Smooth muscle cell of the brain vasculature (primary cell): ENCODE measurements around the gene DRAP1.

Source experiments
- DNase-seq: peaks from one replicate; pipeline ENCODE4 v3.0.0-alpha.2; 2012; ENCODE audit warnings: low read depth, low spot score

The DRAP1 gene

DNA sequence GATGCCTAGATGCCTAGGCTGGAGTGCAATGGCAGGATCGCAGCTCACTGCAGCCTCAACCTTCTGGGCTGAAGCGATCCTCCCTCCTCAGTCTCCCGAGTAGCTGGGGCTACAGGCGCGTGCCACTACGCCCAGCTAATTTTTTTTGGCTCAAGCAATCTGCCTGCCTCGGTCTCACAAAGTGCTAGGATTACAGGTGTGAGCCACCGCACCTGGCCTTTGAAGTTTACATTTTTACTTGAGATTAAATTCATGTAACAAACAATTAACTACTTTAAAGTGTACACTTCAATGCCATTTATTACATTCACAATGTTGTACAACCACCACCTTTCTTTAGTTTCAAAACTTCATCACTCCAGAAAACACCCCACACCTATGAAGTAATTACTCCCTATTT is 15.5 kb upstream of the DRAP1 start:
- DNase-seq: no peak

GRCh38 chr11:65906602-65907001 is 12.6 kb upstream of the DRAP1 start:
- DNase-seq: no peak

GRCh38 chr11:65907878-65908277 is 11.3 kb upstream of the DRAP1 start:
- DNase-seq: no peak

DNA sequence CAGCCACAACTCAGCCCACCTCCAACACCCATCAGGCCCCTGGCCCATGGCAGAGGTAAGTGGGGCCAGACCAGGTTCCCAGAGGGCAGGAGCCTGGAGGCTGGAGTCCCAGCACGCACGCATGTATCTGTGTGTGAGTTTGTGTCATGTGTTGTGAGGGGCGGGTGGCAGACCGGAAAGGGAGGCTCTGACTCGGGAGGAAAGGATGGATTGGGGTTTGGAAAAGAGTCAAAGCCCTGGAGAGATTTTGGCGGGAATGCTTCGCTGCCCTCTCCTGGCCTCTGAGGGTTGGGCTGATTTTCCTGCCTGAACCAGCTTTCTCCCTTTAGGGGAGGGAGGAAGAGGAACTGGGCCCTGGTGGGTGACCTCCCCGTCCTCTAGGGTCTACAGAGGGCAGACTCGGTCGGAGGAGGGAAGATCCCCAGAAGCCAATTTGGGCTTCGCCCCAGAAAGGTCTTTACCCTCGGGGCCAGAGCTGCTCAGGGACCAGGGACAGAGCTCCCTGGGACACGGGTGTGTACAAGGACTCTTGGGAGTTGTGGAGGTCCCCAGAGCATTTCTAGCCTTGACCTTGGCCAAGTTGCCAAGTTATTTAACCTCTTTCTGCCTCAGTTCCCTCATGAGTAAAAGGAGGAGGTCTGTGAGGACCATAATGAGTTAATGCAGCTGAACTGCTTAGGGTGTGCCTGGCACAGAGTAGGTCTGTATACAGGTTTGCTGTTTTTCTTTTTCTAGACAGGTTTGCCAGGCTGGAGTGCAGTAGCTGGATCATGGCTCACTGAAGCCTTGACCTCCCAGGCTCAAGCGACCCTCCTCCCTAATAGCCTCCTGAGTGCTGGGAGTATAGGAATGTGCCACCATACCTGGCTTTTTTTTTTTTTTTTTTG is 7.3 kb upstream of the DRAP1 start:
- DNase-seq: no peak

DNA sequence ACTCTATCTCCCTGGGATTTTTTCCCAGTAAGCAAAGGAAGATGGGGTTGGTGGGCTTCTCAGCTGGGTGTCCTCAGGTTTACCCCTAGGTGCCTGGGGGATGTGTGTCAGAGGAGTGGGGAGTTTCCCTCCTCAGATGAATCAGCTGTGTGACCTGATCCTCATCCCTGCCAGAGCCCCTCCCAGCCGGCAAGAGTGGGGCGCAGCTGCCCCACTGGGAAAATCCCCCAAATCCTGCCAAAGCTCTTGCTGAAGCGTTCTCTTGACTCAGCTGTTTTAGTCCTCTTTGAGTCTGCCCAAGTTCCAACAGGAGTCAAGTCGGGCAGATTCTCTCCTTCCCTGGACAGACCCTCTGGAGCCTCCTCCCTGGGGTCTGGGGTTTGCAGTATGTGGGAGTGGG is 6.4 kb upstream of the DRAP1 start:
- no peak for DNase-seq

GRCh38 chr11:65915101-65915820 is 4.0 kb upstream of the DRAP1 start:
- DNase-seq: no peak

- DNase-seq: peak; percentile 85
Observed at GRCh38 chr11:65915821-65916251, 3.4 kb upstream of the DRAP1 start.

DNA sequence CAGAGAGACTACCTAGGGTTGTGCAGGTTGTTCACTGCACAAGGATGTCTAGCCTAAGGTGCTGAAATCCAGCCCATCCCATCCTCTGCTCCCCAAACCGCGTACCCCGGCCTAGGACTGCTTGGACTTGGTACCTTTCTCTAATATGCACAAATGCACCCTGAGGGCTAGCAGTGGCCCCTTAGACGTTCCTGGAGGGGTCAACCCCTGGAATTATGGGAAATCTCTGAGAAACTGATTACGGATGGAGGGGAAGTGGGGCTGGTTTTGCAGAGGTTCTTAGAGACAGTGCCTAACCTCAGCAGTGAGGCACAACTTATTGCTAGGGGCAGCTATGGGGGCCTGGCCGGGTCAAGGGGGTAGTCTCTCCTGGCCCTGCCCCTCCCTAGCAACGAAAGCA is 2.8 kb upstream of the DRAP1 start:
- DNase-seq: no peak

- DNase-seq: no peak
Observed at GRCh38 chr11:65917077-65917433, 2.2 kb upstream of the DRAP1 start.

- no peak for DNase-seq
Observed at GRCh38 chr11:65917434-65918210, 1.6 kb upstream of the DRAP1 start.

DNA sequence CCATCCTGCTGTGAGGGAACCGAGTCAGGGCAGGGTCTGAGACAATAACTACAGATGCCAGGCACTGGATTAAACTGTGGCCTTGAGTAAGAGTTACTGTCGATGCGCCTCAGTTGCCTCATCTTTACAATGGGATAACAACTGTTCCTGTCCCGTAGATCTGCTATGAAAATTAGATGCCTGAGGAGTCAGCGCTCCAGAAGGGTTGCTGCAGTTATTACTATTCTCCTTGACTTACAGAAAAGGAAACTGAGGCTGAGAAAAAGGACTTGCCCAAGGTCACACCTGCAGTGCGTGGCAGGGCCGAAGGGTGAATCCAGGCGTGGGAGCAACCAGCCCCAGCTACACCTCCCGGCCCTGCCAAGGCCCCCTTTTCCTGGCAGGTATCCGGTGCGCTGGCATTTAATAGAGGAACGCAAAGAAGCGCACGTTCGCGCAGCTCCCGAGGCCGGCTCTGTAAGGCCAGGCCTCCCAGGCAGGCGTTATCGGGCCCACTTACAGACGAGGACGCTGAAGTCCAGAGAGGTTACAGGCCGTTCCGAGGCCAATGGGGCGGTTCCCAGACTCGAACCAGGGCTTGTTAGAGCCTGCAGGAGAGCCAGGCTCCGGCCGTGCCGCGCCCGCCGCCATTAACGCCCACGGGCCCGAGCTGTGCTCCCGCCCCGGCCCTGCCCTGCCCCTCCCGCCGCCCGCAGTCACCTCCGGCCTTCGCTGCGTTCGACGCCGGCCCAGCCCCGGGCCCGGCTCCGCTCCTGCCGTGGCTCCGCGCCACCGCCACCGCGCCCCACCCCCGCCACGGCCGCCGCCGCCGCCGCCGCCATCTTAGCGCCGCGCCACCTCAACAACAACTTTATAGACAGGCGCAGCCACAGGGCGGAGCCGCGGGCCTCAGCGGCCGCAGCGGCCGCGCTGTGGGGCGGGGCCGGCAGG is 750 bp upstream of the DRAP1 start, which contains the start of gene C11orf68:
C11orf68 (minus strand) TSS at position 852 of the 930 bp plus-strand sequence; CDS start at position 821, 31 bp downstream.
- no peak for DNase-seq

DNA sequence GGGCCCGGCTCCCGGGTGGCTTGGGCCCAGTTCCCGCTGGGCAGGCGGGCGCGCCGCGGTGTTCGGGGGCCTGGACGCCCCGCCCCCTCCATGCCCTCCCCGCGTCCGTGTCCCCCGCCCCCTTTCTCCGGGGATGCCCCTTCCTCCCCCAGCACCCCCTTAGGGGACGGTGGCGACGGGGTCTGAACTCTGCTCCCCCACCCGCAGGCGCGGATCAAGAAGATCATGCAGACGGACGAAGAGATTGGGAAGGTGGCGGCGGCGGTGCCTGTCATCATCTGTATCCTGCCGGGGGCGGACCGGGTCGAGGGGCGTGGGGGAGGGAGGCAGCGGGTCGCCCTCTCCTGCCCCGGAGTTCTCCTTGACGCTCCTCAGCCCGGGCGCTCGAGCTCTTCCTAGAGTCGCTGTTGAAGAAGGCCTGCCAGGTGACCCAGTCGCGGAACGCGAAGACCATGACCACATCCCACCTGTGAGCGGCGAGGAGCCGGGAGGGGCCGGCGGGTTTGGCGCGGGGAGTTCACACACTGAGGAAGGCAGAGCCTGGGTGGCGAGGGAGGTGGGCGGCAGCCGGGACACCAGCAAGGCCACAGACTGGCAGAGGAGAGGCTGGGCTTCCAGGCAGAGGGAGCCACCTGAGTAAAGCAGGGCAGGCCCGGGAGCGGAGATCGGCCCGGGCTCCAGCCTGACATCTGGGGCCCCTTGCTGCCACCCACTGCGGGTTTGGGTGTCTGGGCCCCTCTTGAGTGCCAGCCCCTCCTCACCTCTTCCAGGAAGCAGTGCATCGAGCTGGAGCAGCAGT is 546 bp downstream of the DRAP1 start:
- no peak for DNase-seq

DNA sequence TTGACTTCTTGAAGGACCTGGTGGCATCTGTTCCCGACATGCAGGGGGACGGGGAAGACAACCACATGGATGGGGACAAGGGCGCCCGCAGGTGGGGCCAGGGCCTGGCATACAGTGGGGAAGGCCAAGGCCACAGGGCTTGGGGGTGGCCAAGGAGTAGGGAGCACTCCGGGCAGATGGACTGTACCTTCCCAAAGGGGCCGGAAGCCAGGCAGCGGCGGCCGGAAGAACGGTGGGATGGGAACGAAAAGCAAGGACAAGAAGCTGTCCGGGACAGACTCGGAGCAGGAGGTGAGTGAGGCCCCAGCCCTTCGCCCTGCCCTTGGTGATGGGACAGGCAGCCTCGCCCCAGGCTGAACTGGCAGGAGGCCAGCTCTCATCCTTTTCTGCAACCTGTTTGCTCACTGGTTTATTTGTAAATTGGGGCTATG is 1.2 kb downstream of the DRAP1 start:
- no peak for DNase-seq

- no peak for DNase-seq
Observed at GRCh38 chr11:65921033-65921555, 1.9 kb downstream of the DRAP1 start.

GRCh38 chr11:65921876-65922275 is 2.6 kb downstream of the DRAP1 start:
- DNase-seq: no peak

DNA sequence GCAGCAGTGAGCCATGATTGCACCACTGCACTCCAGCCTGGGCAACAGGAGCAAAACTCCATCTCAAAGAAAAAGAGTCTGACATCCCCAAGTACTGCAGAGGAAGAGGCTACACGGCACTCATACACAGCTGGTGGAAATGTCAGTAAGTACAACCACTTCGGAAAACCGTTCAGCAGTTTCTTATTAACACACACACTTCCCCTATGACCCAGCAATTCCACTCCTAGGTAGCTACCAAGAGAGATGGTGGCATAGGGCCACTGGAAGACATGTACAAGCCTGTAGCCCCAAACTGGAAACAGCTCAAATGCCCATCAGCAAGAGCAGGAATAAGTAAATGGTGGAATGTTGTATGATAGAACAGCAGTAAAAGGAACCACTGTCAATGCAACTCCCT is 3.3 kb downstream of the DRAP1 start:
- DNase-seq: no peak

DNA sequence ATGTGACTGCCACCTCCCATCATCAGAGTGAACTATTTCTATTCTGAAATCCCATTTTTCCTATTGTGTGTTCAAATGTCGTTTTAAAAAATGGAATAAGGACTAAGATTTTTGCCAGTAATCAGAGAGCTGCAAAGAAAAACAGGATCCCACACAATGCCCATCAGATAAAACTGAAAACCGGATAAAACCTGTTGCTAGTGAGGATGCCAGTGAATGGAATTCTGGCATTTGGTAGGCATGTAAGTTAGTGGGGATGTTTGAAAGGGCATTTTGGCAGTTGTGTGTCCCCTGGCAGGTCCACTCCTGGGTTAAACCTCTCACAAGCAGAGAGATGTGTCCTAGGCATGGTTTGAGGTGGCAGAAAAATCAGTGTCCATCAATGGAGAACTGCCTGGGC is 6.2 kb downstream of the DRAP1 start:
- no peak for DNase-seq

DNA sequence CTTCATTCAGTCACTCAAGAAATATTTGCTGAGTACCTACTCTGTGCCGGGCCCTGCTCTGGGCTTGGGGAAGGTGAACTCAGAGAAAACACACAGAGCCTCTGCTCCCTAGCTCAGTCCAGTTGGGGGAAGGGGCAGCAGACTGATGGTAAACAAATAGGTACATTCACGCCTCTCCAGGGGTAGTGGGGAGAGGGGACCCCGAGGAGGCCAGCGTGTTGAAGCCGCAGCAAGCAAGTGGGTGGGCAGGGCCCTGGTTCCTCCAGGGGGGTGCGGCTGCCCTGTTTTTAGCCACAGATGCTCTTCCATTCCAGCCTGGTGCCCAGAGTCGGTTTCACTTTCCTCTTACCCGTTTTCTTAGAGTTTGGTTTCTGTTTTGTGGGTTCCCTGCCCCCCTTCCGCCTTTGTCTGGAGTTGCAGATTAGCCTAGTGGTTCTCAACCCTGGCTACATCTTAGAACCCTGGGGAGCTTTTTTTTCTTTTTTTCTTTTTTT is 8.7 kb downstream of the DRAP1 start:
- DNase-seq: no peak

DNA sequence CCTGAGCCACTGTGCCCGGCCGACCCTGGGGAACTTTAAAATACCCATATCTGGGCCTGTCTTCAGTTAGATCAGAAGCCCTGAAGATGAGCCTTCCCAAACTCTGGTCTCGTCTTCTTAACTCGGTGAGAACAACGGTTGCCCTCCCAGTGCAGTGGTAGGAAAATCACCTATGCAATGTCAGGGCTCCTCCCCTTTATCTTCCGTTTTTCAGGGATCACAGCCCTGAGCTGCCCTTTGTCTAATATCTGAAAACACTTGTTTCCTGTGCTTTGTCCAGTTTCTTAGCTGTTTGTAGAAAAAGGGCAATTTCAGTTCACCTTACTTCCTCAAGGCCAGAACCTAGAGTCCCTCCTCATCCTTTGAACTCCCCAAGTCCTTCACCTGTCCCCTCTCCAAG is 9.4 kb downstream of the DRAP1 start:
- DNase-seq: no peak
